H1 (cell line): ENCODE measurements around the gene PDE4D. TPM values are rescaled to one million over a fixed set of nuclear protein-coding genes. Genes with fewer than 3 reads are reported as not detected.
A peak's percentile ranks its signal among the peaks of the same experiment; 100 is the strongest.

ENCODE experiments used
- CTCF ChIA-PET: fragments of 300-600 bp; sonication (Branson Sonifier 250); formaldehyde crosslinking; loops from one replicate; lab custom pipeline; 2021; ENCODE audit not compliant: partially characterized antibody; lab: Charles Lee
- POLR2A ChIA-PET: fragments of 300-600 bp; sonication (Branson Sonifier 250); formaldehyde crosslinking; loops from one replicate; lab custom pipeline; 2021; ENCODE audit warnings: inconsistent platforms; ENCODE audit not compliant: partially characterized antibody; lab: Charles Lee
- DNase-seq, 2 experiments: peaks; one replicate each; pipeline versions ENCODE4 v3.0.0 to v3.0.0-alpha.2; 2010 to 2022; ENCODE audit warnings: low spot score in 2 of 2, low read depth in 1 of 2, mixed read lengths in 1 of 2
- FAIRE-seq: peaks from 2 replicates; lab custom pipeline; 2011; peaks lifted over from hg19 to GRCh38; lab: Jason Lieb, UNC
- H2AFZ ChIP-seq: 2 replicates; pipeline ENCODE4 v1.8.1; 2012; ENCODE audit warnings: low read length, inconsistent platforms
- H2AK5ac ChIP-seq: 2 replicates; pipeline ENCODE4 v1.6.1; 2013; ENCODE audit warnings: low read depth, low read length
- H2BK120ac ChIP-seq: replicated peaks from 2 replicates; pipeline ENCODE3; 2013; ENCODE audit warnings: low read depth, low read length, inconsistent platforms
- H2BK12ac ChIP-seq: 2 replicates; pipeline ENCODE4 v1.6.1; 2013; ENCODE audit warnings: low read depth, low read length
- H2BK15ac ChIP-seq: 2 replicates; pipeline ENCODE4 v1.6.1; 2013; ENCODE audit warnings: low read length
- H2BK20ac ChIP-seq: 2 replicates; pipeline ENCODE4 v1.6.1; 2013; ENCODE audit warnings: low read length
- H2BK5ac ChIP-seq: 2 replicates; pipeline ENCODE4 v1.6.1; 2013; ENCODE audit warnings: low read depth, low read length
- H3K14ac ChIP-seq: 2 replicates; pipeline ENCODE4 v1.6.1; 2013; ENCODE audit warnings: inconsistent platforms; ENCODE audit not compliant: insufficient read length
- H3K18ac ChIP-seq: 2 replicates; pipeline ENCODE4 v1.6.1; 2013; ENCODE audit warnings: low read length; ENCODE audit errors: extremely low read depth
- H3K23ac ChIP-seq: 2 replicates; pipeline ENCODE4 v1.6.1; 2013; ENCODE audit warnings: inconsistent platforms; ENCODE audit not compliant: insufficient read length
- H3K23me2 ChIP-seq: 2 replicates; pipeline ENCODE4 v1.6.1; 2013; ENCODE audit warnings: low read depth, low read length
- H3K27ac ChIP-seq: 2 replicates; pipeline ENCODE4 v1.6.1; 2011; ENCODE audit warnings: low read depth, low read length, inconsistent platforms
- H3K27me3 ChIP-seq, 4 experiments: replicated peaks in 1 of 4; 1 replicate in 1 of 4; 2 replicates in 3 of 4; pipeline versions ENCODE4 v1.6.1 to v1.8.1; 2011 to 2013; ENCODE audit warnings: low read length in 3 of 4, mild to moderate bottlenecking in 3 of 4, inconsistent platforms in 2 of 4, mixed read lengths in 2 of 4, moderate library complexity in 1 of 4; ENCODE audit not compliant: control insufficient read depth in 3 of 4, insufficient read depth in 3 of 4; ENCODE audit errors: extremely low read depth in 1 of 4
- H3K36me3 ChIP-seq, 4 experiments: 2 replicates each; pipeline versions ENCODE4 v1.6.1 to v1.8.1; 2011 to 2013; ENCODE audit warnings: mild to moderate bottlenecking in 4 of 4, low read length in 3 of 4, moderate library complexity in 2 of 4, control low read depth in 1 of 4, inconsistent platforms in 1 of 4; ENCODE audit not compliant: insufficient read depth in 4 of 4, control insufficient read depth in 2 of 4
- H3K4ac ChIP-seq: replicated peaks from 2 replicates; pipeline ENCODE3; 2013; ENCODE audit warnings: low read length, low read depth, mixed read lengths, inconsistent platforms; ENCODE audit not compliant: insufficient read length
- H3K4me1 ChIP-seq, 4 experiments: replicated peaks in 1 of 4; 1 replicate in 1 of 4; 2 replicates in 3 of 4; pipeline versions ENCODE4 v1.6.1 to v1.8.1; 2011 to 2013; ENCODE audit warnings: low read length in 3 of 4, inconsistent platforms in 2 of 4, mixed read lengths in 1 of 4; ENCODE audit not compliant: insufficient read depth in 4 of 4, control insufficient read depth in 3 of 4
- H3K4me2 ChIP-seq, 2 experiments: 2 replicates each; pipeline versions ENCODE4 v1.6.1 to v1.8.1; 2011 to 2013; ENCODE audit warnings: low read depth in 2 of 2, low read length in 2 of 2, control low read depth in 1 of 2, inconsistent platforms in 1 of 2, mild to moderate bottlenecking in 1 of 2; ENCODE audit not compliant: insufficient read depth in 1 of 2
- H3K4me3 ChIP-seq, 4 experiments: fragments of 200-600, 300-600 bp in 1 of 4; sonication (generic), shearing (Covaris generic), sonication (Bioruptor Twin) in 1 of 4; 2 replicates each; pipeline versions ENCODE4 v1.5.1 to v1.8.1; 2011 to 2016; ENCODE audit warnings: low read length in 4 of 4, low read depth in 3 of 4, control low read depth in 2 of 4, inconsistent platforms in 2 of 4, mild to moderate bottlenecking in 2 of 4, mixed read lengths in 1 of 4, moderate library complexity in 1 of 4; ENCODE audit not compliant: insufficient read depth in 2 of 4; ENCODE audit errors: extremely low read depth in 1 of 4
- H3K56ac ChIP-seq: replicated peaks from 2 replicates; pipeline ENCODE3; 2013; ENCODE audit warnings: low read depth, mild to moderate bottlenecking, mixed read lengths, low read length, inconsistent platforms; ENCODE audit not compliant: insufficient read length
- H3K79me1 ChIP-seq: 2 replicates; pipeline ENCODE4 v1.6.1; 2013; ENCODE audit warnings: low read depth, low read length, control low read depth
- H3K79me2 ChIP-seq, 2 experiments: 2 replicates each; pipeline versions ENCODE4 v1.6.1 to v1.8.1; 2012 to 2013; ENCODE audit warnings: low read length in 2 of 2, mild to moderate bottlenecking in 2 of 2, inconsistent platforms in 1 of 2; ENCODE audit not compliant: insufficient read depth in 2 of 2, control insufficient read depth in 1 of 2
- H3K9ac ChIP-seq, 4 experiments: replicated peaks in 1 of 4; 1 replicate in 1 of 4; 2 replicates in 3 of 4; pipeline versions ENCODE4 v1.6.1 to v1.8.1; 2011 to 2013; ENCODE audit warnings: low read depth in 3 of 4, low read length in 3 of 4, control low read depth in 2 of 4, mild to moderate bottlenecking in 2 of 4, moderate library complexity in 2 of 4, inconsistent platforms in 1 of 4; ENCODE audit errors: extremely low read depth in 1 of 4
- H3K9me3 ChIP-seq, 2 experiments: 2 replicates each; pipeline versions ENCODE4 v1.6.1 to v1.8.1; 2012 to 2013; ENCODE audit warnings: mild to moderate bottlenecking in 2 of 2, moderate library complexity in 2 of 2, control low read depth in 1 of 2, inconsistent platforms in 1 of 2, low read depth in 1 of 2, low read length in 1 of 2, mixed read lengths in 1 of 2; ENCODE audit not compliant: insufficient read depth in 2 of 2
- H4K20me1 ChIP-seq, 2 experiments: replicated peaks in 1 of 2; 2 replicates each; pipeline versions ENCODE3 to v1.8.1; 2011 to 2013; ENCODE audit warnings: inconsistent platforms in 2 of 2, low read length in 2 of 2, mild to moderate bottlenecking in 1 of 2; ENCODE audit not compliant: insufficient read depth in 2 of 2, control insufficient read depth in 1 of 2
- H4K5ac ChIP-seq: 2 replicates; pipeline ENCODE4 v1.6.1; 2013; ENCODE audit warnings: low read length, low read depth, mixed read lengths, inconsistent platforms; ENCODE audit not compliant: insufficient read length
- H4K8ac ChIP-seq: 2 replicates; pipeline ENCODE4 v1.8.0; 2013; ENCODE audit warnings: mild to moderate bottlenecking, moderate library complexity, low read length, inconsistent platforms; ENCODE audit not compliant: insufficient read depth; ENCODE audit errors: extremely low read depth
- H4K91ac ChIP-seq: replicated peaks from 2 replicates; pipeline ENCODE3; 2013; ENCODE audit warnings: low read length, mixed read lengths, inconsistent platforms; ENCODE audit not compliant: insufficient read length
- CEBPB ChIP-seq: IDR thresholded peaks from 2 replicates; pipeline ENCODE4 v1.6.1; 2012; ENCODE audit warnings: low read depth, low read length
- PHF8 ChIP-seq: fragments of 200-600 bp; sonication (generic); conservative IDR thresholded peaks from 2 replicates; pipeline ENCODE4 v1.7.1; 2012; ENCODE audit warnings: low read depth, mild to moderate bottlenecking, inconsistent platforms, low read length, moderate library complexity
- WGBS, 2 experiments: shearing (Covaris generic) in 1 of 2; methylation state at CpG; one replicate each; pipeline versions ENCODE4 v1.1.6 to v1.1.7; 2013 to 2015; ENCODE audit warnings: low lambda C conversion rate in 2 of 2, mixed read lengths in 2 of 2, inconsistent platforms in 1 of 2, low coverage in 1 of 2, missing lambda C conversion rate in 1 of 2; ENCODE audit not compliant: insufficient replicate concordance in 2 of 2, insufficient coverage in 1 of 2, insufficient read length in 1 of 2; ENCODE audit errors: extremely low coverage in 1 of 2, missing lambda C conversion rate in 1 of 2; 5-methylcytosine and 5-hydroxymethylcytosine counted together
- polyA plus RNA-seq, 7 experiments: library from polyadenylated mRNA; depleted of rRNA in 3 of 7; stranded (reverse) in 5 of 7; unstranded in 2 of 7; fragments of >200 nt in 5 of 7; fragments of 200-250 nt in 2 of 7; gene quantifications; 1 replicate in 5 of 7; 2 replicates in 1 of 7; 4 replicates in 1 of 7; pipeline versions ENCODE4 v1.2.1 to v1.2.3, GENCODE V29; 2011 to 2013; ENCODE audit warnings: missing spikeins in 2 of 7, mixed read lengths in 2 of 7
- total RNA-seq: library from RNA; stranded (reverse); fragmentation: NEBNext Ultra II Directional; extraction: Animal tissue kit (Norgen Biotek cat#: 25700); gene quantifications from 2 replicates; pipeline ENCODE4 v1.2.1, GENCODE V29; 2021

Gene PDE4D
- total and polyA plus RNA-seq, 2 of the 8 experiments (the other 6 are each of a cell fraction or from before 2014, with no cell fraction given): 2.3 to 3.7 TPM

GRCh38 chr5:59491945-59492344, 401.6 kb downstream of the PDE4D start:
- Histone ChIP-seq H3K36me3 (no peaks in the 10 kb centered on the region), H3K18ac (no peak overlapping the region), H2BK120ac (no peak overlapping the region), H3K27ac (no peak overlapping the region), H2AK5ac (no peak overlapping the region), H3K4ac (no peak overlapping the region), H3K9ac (no peak overlapping the region), H3K56ac (no peak overlapping the region), H2AFZ (no peak overlapping the region), H3K27me3 (no peaks in the 10 kb centered on the region), H3K79me2 (no peaks in the 10 kb centered on the region), H2BK20ac (no peak overlapping the region), H2BK12ac (no peak overlapping the region), H3K9me3 (no peaks in the 10 kb centered on the region), H2BK5ac (no peak overlapping the region), H3K4me1 (no peaks in the 10 kb centered on the region), H4K91ac (no peak overlapping the region), H3K4me3 (no peak overlapping the region), H3K23ac (no peak overlapping the region), H3K4me2 (no peak overlapping the region), H2BK15ac (no peak overlapping the region), H3K14ac (no peak overlapping the region), H4K20me1 (no peaks in the 10 kb centered on the region), H3K23me2 (no peaks in the 10 kb centered on the region), H3K79me1 (no peaks in the 10 kb centered on the region), H4K5ac (no peak overlapping the region), H4K8ac (no peak overlapping the region)
- DNase-seq (no peak), FAIRE-seq (no peak)
- ChIA-PET CTCF (interaction anchor here (0.6 to 3.9 kb wide), 4 partner anchors 18 to 141 kb away, joined by 3 to 13 read pairs (median 3); no protein-coding TSS in a partner anchor), POLR2A (interaction anchor here (0.5 kb wide), 1 partner anchor 973 kb away, joined by 4 read pairs; no protein-coding TSS in a partner anchor)
- 89% methylated on average over 1 of the region's 1 CpG; no CpG with 5 or more reads in 1 of the 2 experiments for WGBS, 2 experiments
- TF ChIP-seq CEBPB (peak; percentile 80), PHF8 (no peak)
